Tibial nerve (tissue), 4 donors: Measurements from ENCODE around the gene CHRNA4. TPM values are rescaled to one million over a fixed set of nuclear protein-coding genes. Genes with fewer than 3 reads are reported as not detected.

Experiments
- DNase-seq, 2 donors: peaks; one replicate each; pipeline ENCODE4 v3.0.0-alpha.2; 2019; ENCODE audit warnings: low spot score in 2 of 2
- H3K27ac ChIP-seq, 4 donors: fragments of 200-600 bp; sonication (generic) in 3 of 4; one replicate each; pipeline ENCODE4 v1.5.1; 2017 to 2019; ENCODE audit warnings: mild to moderate bottlenecking in 1 of 4
- H3K27me3 ChIP-seq, 2 donors: fragments of 200-600 bp; sonication (generic) in 1 of 2; one replicate each; pipeline versions ENCODE4 v1.5.1 to v1.6.0; 2017 to 2019
- H3K36me3 ChIP-seq, 3 donors: fragments of 200-600 bp; sonication (generic); one replicate each; pipeline ENCODE4 v1.5.1; 2018 to 2019
- H3K4me1 ChIP-seq, 4 donors: fragments of 200-600 bp; sonication (generic) in 3 of 4; one replicate each; pipeline ENCODE4 v1.5.1; 2017 to 2019
- H3K4me3 ChIP-seq, 4 donors: fragments of 200-600 bp; sonication (generic) in 3 of 4; one replicate each; pipeline ENCODE4 v1.5.1; 2017 to 2019; ENCODE audit warnings: mild to moderate bottlenecking in 1 of 4, moderate library complexity in 1 of 4
- H3K9me3 ChIP-seq, 4 donors: fragments of 200-600 bp; sonication (generic) in 3 of 4; one replicate each; pipeline ENCODE4 v1.5.1; 2017 to 2019
- EP300 ChIP-seq, 2 donors: sonication (generic); formaldehyde crosslinking; IDR thresholded peaks; one replicate each; pipeline ENCODE4 v1.6.1; 2017; ENCODE audit warnings: antibody characterized with exemption in 2 of 2, mild to moderate bottlenecking in 1 of 2
- POLR2A ChIP-seq, 2 donors: fragments of 450-650 bp; IDR thresholded peaks; one replicate each; pipeline ENCODE4 v1.6.1; 2017; ENCODE audit warnings: antibody characterized with exemption in 2 of 2, mild to moderate bottlenecking in 2 of 2, moderate library complexity in 2 of 2
- WGBS, 2 donors: methylation state at CpG; one replicate each; pipeline ENCODE4 v1.1.5; 2018; 5-methylcytosine and 5-hydroxymethylcytosine counted together
- total RNA-seq, 4 donors: library from RNA; depleted of rRNA; stranded (reverse); fragments of >200 nt; gene quantifications; one replicate each; pipeline ENCODE4 v1.1.0, GENCODE V29; 2016
- TF ChIP-seq, protein P1 (sequence below), 5 experiments: fragments of 200-600 bp in 3 of 5; fragments of 450-650 bp in 2 of 5; sonication (generic) in 3 of 5; IDR thresholded peaks; one replicate each; pipeline ENCODE4 v1.5.1; 2016 to 2019; ENCODE audit warnings: antibody characterized with exemption in 5 of 5, mild to moderate bottlenecking in 3 of 5, moderate library complexity in 2 of 5

Gene CHRNA4
- total RNA-seq, 4 donors from 2014 or later: 0.20 to 1.5 TPM; not detected in 2

GRCh38 chr20:63322146-63322932 lies 38.8 kb downstream of the CHRNA4 start:
- H3K27me3 ChIP-seq: peaks cover 0 to 35% of the 10 kb centered on the region in 2 donors
- WGBS, 2 donors: 52 to 58% methylated on average over 27 to 32 of the region's 34 CpGs
- TF ChIP-seq, protein P1, sequence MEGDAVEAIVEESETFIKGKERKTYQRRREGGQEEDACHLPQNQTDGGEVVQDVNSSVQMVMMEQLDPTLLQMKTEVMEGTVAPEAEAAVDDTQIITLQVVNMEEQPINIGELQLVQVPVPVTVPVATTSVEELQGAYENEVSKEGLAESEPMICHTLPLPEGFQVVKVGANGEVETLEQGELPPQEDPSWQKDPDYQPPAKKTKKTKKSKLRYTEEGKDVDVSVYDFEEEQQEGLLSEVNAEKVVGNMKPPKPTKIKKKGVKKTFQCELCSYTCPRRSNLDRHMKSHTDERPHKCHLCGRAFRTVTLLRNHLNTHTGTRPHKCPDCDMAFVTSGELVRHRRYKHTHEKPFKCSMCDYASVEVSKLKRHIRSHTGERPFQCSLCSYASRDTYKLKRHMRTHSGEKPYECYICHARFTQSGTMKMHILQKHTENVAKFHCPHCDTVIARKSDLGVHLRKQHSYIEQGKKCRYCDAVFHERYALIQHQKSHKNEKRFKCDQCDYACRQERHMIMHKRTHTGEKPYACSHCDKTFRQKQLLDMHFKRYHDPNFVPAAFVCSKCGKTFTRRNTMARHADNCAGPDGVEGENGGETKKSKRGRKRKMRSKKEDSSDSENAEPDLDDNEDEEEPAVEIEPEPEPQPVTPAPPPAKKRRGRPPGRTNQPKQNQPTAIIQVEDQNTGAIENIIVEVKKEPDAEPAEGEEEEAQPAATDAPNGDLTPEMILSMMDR (IDR thresholded peaks at IDR 0.05): no peak
- TF ChIP-seq POLR2A (IDR thresholded peaks at IDR 0.05) (no peak), EP300 (IDR thresholded peaks at IDR 0.05) (no peak)
- H3K27ac ChIP-seq: no peak overlapping the region
- peaks cover 0 to 3% (median 0%) of the 10 kb centered on the region in 4 donors for H3K4me1 ChIP-seq
- no peaks in the 10 kb centered on the region for H3K36me3 ChIP-seq
- H3K9me3 ChIP-seq: no peaks in the 10 kb centered on the region
- no peak for DNase-seq
- no peak overlapping the region for H3K4me3 ChIP-seq

GRCh38 chr20:63321148-63321831 lies 39.9 kb downstream of the CHRNA4 start:
- no peak for DNase-seq
- H3K27ac ChIP-seq: no peak overlapping the region
- H3K36me3 ChIP-seq: no peaks in the 10 kb centered on the region
- H3K4me3 ChIP-seq: no peak overlapping the region
- peaks cover 0 to 3% (median 0%) of the 10 kb centered on the region in 4 donors for H3K4me1 ChIP-seq
- peaks cover 0 to 35% of the 10 kb centered on the region in 2 donors for H3K27me3 ChIP-seq
- no peak for TF ChIP-seq EP300 (IDR thresholded peaks at IDR 0.05)
- H3K9me3 ChIP-seq: no peaks in the 10 kb centered on the region
- WGBS, 2 donors: 69 to 73% methylated on average over 8 to 20 of the region's 20 CpGs

DNA sequence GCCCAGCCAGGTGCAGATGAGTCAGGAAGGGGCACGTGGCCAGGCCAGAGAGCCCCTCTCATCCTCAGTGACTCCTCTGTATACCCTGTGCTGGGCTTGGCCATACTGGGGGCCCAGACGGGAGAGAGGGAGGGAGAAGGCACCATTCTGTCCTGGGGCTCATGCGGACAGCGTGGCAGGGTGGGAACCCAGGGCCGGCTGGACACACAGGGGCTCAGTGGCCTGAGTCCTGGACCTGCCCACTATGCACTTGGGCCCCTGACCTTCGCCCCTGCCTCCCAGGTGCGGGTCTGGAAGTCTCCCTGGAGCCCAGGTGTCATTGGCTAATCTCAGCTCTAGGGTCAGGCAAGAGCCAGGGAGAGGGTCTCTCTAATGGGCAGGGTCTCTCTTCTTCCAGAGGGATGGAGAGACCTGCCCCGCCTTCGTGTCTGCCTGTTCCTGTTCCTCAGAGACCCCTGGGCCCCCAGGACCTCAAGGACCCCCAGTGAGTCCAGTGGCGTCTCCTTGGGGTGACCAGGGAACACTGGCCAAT lies 40.5 kb downstream of the CHRNA4 start:
- no peak overlapping the region for H3K4me3 ChIP-seq
- no peak for TF ChIP-seq EP300 (IDR thresholded peaks at IDR 0.05)
- WGBS, 2 donors: 74 to 86% methylated on average over 5 to 9 of the region's 10 CpGs
- H3K9me3 ChIP-seq: no peaks in the 10 kb centered on the region
- no peak for DNase-seq
- H3K4me1 ChIP-seq: peaks cover 0 to 3% (median 0%) of the 10 kb centered on the region in 4 donors
- H3K27ac ChIP-seq: no peak overlapping the region
- no peaks in the 10 kb centered on the region for H3K36me3 ChIP-seq
- peaks cover 0 to 33% of the 10 kb centered on the region in 2 donors for H3K27me3 ChIP-seq

DNA sequence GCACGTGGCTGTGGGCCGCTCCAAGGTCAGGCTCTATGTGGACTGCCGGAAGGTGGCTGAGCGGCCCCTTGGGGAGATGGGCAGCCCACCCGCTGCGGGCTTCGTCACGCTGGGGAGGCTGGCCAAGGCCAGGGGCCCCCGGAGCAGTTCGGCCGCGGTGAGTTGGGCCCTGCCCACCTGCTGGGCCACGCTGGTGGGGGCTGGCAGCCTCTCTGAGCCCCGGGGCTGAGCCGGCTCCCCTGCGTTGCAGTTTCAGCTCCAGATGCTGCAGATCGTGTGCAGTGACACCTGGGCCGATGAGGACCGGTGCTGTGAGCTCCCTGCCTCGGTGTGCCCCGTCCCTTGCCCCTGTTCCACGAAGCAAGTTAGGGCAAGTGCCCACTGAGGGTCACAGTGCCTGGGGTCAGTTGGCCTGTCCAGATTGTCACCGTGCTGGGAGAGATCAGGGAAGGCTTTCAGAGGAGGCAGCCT lies 41.1 kb downstream of the CHRNA4 start:
- Histone ChIP-seq H3K9me3 (no peaks in the 10 kb centered on the region), H3K4me1 (peaks cover 0 to 3% (median 0%) of the 10 kb centered on the region in 4 donors), H3K27me3 (peaks cover 0 to 27% of the 10 kb centered on the region in 2 donors), H3K4me3 (no peak overlapping the region), H3K36me3 (no peaks in the 10 kb centered on the region), H3K27ac (no peak overlapping the region)
- 65% methylated on average over 17 of the region's 23 CpGs; no CpG with 5 or more reads in 1 of the 2 donors for WGBS, 2 donors
- TF ChIP-seq POLR2A (IDR thresholded peaks at IDR 0.05) (no peak), EP300 (IDR thresholded peaks at IDR 0.05) (no peak)
- TF ChIP-seq, protein P1 (IDR thresholded peaks at IDR 0.05): no peak
- no peak for DNase-seq

DNA sequence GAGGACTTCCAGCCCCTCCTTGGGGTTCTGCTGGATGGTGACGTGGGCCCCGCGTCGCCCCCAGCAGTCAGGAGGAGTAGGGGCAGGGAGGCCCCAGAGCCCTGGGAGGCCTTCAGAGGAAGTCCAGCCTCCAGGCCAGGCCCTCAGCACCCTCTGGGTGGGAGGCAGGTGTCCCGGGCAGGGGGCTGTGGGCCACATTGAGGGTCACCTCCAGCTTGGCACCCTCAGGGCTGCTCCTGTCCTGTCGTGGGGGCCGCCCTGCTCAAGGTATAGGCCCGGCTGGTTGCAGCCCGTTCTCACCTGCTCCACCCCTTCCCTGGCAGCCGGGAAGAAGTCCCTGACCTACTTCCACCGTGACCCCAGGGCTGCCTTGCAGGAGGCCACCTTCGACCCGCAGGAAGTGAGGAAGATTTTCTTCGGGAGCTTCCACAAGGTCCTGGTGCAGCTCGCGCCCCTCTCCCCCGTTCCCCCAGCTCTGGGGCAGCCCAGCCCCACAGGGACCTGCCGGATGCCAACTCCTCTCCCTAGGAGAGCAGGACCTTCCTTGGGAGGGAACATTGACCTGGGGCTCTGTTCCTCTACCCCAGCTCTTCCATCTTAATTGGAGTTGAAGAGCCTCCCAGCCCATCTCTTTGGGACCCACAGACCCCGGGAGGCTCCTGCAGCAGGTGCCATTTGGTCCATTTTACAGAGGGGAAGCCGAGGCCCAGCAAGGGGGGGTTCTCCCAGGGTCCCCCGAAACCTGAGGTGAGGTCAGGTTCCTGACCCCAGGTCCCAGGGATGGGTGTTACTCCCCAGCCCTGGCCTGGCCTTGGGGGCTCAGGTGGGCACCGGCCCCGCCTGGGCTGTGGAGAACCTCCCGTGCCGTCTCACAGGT lies 41.7 kb downstream of the CHRNA4 start:
- WGBS, 2 donors: 83 to 88% methylated on average over 18 to 24 of the region's 25 CpGs
- Histone ChIP-seq H3K4me1 (peaks cover 0 to 3% (median 0%) of the 10 kb centered on the region in 4 donors), H3K27me3 (peaks cover 0 to 24% of the 10 kb centered on the region in 2 donors), H3K36me3 (no peaks in the 10 kb centered on the region), H3K9me3 (no peaks in the 10 kb centered on the region), H3K4me3 (no peak overlapping the region), H3K27ac (no peak overlapping the region)
- no peak for DNase-seq
- TF ChIP-seq EP300 (IDR thresholded peaks at IDR 0.05): no peak
- TF ChIP-seq, protein P1 (IDR thresholded peaks at IDR 0.05): no peak
- no peak for TF ChIP-seq POLR2A (IDR thresholded peaks at IDR 0.05)
